ENCODE results near the gene RTN4R. TPM values are rescaled to one million over a fixed set of nuclear protein-coding genes. Genes with fewer than 3 reads are reported as not detected.

Gene RTN4R
- total and polyA plus RNA-seq, 11 donors, result 0.53 to 2.6 (median 1.4) TPM

GRCh38 chr22:20215742-20216141, 52.4 kb downstream of the RTN4R start:
- 67 to 86% (median 81%) methylated on average over 2 to 4 of the region's 4 CpGs for WGBS, 4 donors
- DNase-seq, result no peak
- no peak for ATAC-seq
- Histone ChIP-seq H3K36me3 (no peaks in the 10 kb centered on the region), H3K4me3 (no peak overlapping the region), H3K4me1 (peaks cover 0 to 17% (median 11%) of the 10 kb centered on the region in 12 donors), H3K27me3 (no peaks in the 10 kb centered on the region), H3K27ac (no peak overlapping the region), H3K9me3 (peaks cover 0 to 6% (median 0%) of the 10 kb centered on the region in 12 donors)
- intact Hi-C loops (cut with DNase I), result no loop called here
- TF ChIP-seq POLR2A (IDR thresholded peaks at IDR 0.05), result no peak
- no peak for TF ChIP-seq CTCF (IDR thresholded peaks at IDR 0.05)

- intact Hi-C loops (cut with DNase I), result no loop called here
- Histone ChIP-seq H3K4me3 (no peak overlapping the region), H3K27ac (no peak overlapping the region), H3K36me3 (no peaks in the 10 kb centered on the region), H3K4me1 (peaks cover 0 to 17% (median 12%) of the 10 kb centered on the region in 12 donors), H3K27me3 (no peaks in the 10 kb centered on the region), H3K9me3 (peaks cover 0 to 5% (median 0%) of the 10 kb centered on the region in 12 donors)
- TF ChIP-seq POLR2A (IDR thresholded peaks at IDR 0.05) (no peak), CTCF (IDR thresholded peaks at IDR 0.05) (no peak)
- DNase-seq, result no peak
- ATAC-seq, result no peak
- WGBS, 4 donors, result 87 to 96% (median 93%) methylated on average over 7 of the region's 7 CpGs
Observed at GRCh38 chr22:20214853-20215252, 53.3 kb downstream of the RTN4R start.

GRCh38 chr22:20213833-20214708, 54.0 kb downstream of the RTN4R start:
- intact Hi-C loops (cut with DNase I), result no loop called here
- no peak for ATAC-seq
- no peaks in the 10 kb centered on the region for H3K27me3 ChIP-seq
- H3K36me3 ChIP-seq, result no peaks in the 10 kb centered on the region
- no peaks in the 10 kb centered on the region for H3K9me3 ChIP-seq
- WGBS, 4 donors, result 80 to 94% (median 89%) methylated on average over 19 to 33 of the region's 33 CpGs
- no peak overlapping the region for H3K4me3 ChIP-seq
- H3K27ac ChIP-seq, result no peak overlapping the region
- DNase-seq, result no peak
- TF ChIP-seq CTCF (IDR thresholded peaks at IDR 0.05) (no peak), POLR2A (IDR thresholded peaks at IDR 0.05) (no peak)
- H3K4me1 ChIP-seq, result peaks cover 0 to 17% (median 13%) of the 10 kb centered on the region in 12 donors

- no peak for TF ChIP-seq CTCF (IDR thresholded peaks at IDR 0.05)
- TF ChIP-seq POLR2A (IDR thresholded peaks at IDR 0.05), result no peak
- intact Hi-C loops (cut with DNase I), result no loop called here
- ATAC-seq, result no peak
- Histone ChIP-seq H3K9me3 (no peaks in the 10 kb centered on the region), H3K27me3 (no peaks in the 10 kb centered on the region), H3K4me3 (no peak overlapping the region), H3K36me3 (no peaks in the 10 kb centered on the region), H3K4me1 (peaks cover 0 to 17% (median 13%) of the 10 kb centered on the region in 12 donors), H3K27ac (no peak overlapping the region)
- 76 to 85% (median 81%) methylated on average over 18 to 27 of the region's 27 CpGs for WGBS, 4 donors
- DNase-seq, result no peak
Observed at GRCh38 chr22:20212754-20213699, 55.1 kb downstream of the RTN4R start.
